ENCODE results near the gene MKNK1. TPM values are rescaled to one million over a fixed set of nuclear protein-coding genes. Genes with fewer than 3 reads are reported as not detected.
A peak's percentile ranks its signal among the peaks of the same experiment; 100 is the strongest.

The MKNK1 gene
- total RNA-seq, 2 donors from 2014 or later = 19.9 to 28.5 TPM

DNA sequence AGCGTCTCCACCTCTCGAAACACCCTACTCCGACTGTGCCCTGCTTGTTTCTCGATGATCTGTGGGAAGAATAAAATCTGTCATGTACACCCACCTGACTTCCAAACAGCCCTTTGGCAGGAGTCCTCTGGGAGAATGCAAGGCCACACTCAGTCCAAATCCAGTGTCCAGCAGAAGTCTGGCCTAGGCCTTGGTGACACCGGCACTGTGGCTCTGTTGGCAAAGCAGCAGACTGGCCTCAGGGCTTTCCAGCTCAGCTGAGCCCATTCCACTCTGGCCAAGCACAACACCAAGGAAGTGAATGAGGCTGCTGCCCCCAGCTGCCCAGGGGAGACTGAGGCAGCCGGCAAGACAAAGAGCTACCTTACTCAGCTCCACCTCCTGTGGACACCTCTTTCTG lies 27.5 kb downstream of the MKNK1 start:
- Mint-ChIP-seq H3K27ac (no peak overlapping the region), H3K4me3 (no peak overlapping the region), H3K36me3 (ENCODE audit: low read depth) (peaks cover 22% of the 10 kb centered on the region), H3K27me3 (ENCODE audit: insufficient read depth) (no peaks in the 10 kb centered on the region), H3K4me1 (peaks cover 16% of the 10 kb centered on the region), H3K9me3 (no peaks in the 10 kb centered on the region)
- TF ChIP-seq, protein P1, sequence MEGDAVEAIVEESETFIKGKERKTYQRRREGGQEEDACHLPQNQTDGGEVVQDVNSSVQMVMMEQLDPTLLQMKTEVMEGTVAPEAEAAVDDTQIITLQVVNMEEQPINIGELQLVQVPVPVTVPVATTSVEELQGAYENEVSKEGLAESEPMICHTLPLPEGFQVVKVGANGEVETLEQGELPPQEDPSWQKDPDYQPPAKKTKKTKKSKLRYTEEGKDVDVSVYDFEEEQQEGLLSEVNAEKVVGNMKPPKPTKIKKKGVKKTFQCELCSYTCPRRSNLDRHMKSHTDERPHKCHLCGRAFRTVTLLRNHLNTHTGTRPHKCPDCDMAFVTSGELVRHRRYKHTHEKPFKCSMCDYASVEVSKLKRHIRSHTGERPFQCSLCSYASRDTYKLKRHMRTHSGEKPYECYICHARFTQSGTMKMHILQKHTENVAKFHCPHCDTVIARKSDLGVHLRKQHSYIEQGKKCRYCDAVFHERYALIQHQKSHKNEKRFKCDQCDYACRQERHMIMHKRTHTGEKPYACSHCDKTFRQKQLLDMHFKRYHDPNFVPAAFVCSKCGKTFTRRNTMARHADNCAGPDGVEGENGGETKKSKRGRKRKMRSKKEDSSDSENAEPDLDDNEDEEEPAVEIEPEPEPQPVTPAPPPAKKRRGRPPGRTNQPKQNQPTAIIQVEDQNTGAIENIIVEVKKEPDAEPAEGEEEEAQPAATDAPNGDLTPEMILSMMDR (conservative IDR thresholded peaks at IDR 0.05) = no peak
- Histone ChIP-seq H3K36me3 (ENCODE audit: control insufficient read depth, insufficient read depth, low read length) (peaks cover 29% of the 10 kb centered on the region), H3K9ac (ENCODE audit: extremely low read depth, low read length, poor library complexity, severe bottlenecking) (no peak overlapping the region), H3K27me3 (ENCODE audit: control insufficient read depth, insufficient read depth, low read length, poor library complexity, severe bottlenecking) (no peaks in the 10 kb centered on the region), H3K9me3 (ENCODE audit: control insufficient read depth, low read length) (no peaks in the 10 kb centered on the region), H3K27ac (ENCODE audit: low read depth, low read length) (no peak overlapping the region), H3K4me3 (ENCODE audit: low read length) (no peak overlapping the region), H3K4me1 (ENCODE audit: control insufficient read depth, insufficient read depth, low read length) (peaks cover 8% of the 10 kb centered on the region)
- no peak for DNase-seq
- WGBS, 2 experiments (ENCODE audit: insufficient coverage in 1 of 2, insufficient read length in 1 of 2) = 77 to 100% methylated on average over 5 to 6 of the region's 6 CpGs

DNA sequence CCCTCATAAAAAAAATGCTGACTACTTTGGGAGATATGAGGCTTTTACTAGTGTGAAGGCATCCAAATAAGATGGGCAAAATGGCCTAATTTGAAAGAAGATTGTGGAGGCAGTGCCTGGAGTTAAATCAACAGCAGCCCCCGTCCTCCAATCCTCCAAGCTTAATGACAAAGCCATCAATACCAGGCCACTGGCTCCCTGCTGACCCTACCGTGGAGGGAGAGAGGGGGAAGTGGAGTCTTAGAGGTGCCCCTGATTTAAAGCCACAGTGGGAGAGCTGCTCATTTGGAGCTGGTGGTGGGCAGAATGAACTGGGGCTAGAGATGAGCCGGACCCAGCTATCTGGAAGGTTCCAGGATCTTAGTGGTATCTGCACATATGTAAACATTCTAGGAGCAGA lies 28.3 kb downstream of the MKNK1 start:
- WGBS, 2 experiments (ENCODE audit: insufficient coverage in 1 of 2, insufficient read length in 1 of 2) = 39 to 67% methylated on average over 1 to 3 of the region's 3 CpGs
- peak overlapping the region; percentile 11 for H3K27ac Mint-ChIP-seq
- Histone ChIP-seq H3K4me1 (ENCODE audit: control insufficient read depth, insufficient read depth, low read length) (peaks cover 8% of the 10 kb centered on the region), H3K9ac (ENCODE audit: extremely low read depth, low read length, poor library complexity, severe bottlenecking) (no peak overlapping the region), H3K27ac (ENCODE audit: low read depth, low read length) (no peak overlapping the region), H3K9me3 (ENCODE audit: control insufficient read depth, low read length) (no peaks in the 10 kb centered on the region), H3K36me3 (ENCODE audit: control insufficient read depth, insufficient read depth, low read length) (peaks cover 23% of the 10 kb centered on the region), H3K27me3 (ENCODE audit: control insufficient read depth, insufficient read depth, low read length, poor library complexity, severe bottlenecking) (no peaks in the 10 kb centered on the region), H3K4me3 (ENCODE audit: low read length) (no peak overlapping the region)
- TF ChIP-seq, protein P1 (conservative IDR thresholded peaks at IDR 0.05) = no peak
- DNase-seq = no peak
- peaks cover 16% of the 10 kb centered on the region for H3K4me1 Mint-ChIP-seq
- H3K36me3 Mint-ChIP-seq (ENCODE audit: low read depth) = peaks cover 17% of the 10 kb centered on the region
- no peaks in the 10 kb centered on the region for H3K9me3 Mint-ChIP-seq
- no peak overlapping the region for H3K4me3 Mint-ChIP-seq
- no peaks in the 10 kb centered on the region for H3K27me3 Mint-ChIP-seq (ENCODE audit: insufficient read depth)

DNA sequence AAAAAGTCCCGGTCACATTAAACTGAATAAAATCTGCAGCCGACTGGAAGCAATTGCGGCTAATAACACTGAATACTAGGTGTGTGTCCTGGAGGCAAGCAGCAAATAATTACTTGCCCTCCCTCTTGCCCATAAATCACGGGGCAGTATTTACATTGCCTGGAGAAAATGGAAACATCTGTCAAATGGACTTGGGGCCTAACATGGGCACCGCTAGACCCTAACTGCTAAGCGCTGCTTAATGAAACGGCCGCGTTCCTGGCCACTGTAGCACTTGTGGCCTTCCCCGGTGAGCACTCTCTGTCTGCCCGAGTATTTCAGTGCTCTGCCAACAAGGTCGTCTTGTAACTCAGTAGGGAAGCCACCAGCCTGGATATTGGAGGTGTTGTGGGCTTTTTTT lies 28.8 kb downstream of the MKNK1 start:
- 79 to 90% methylated on average over 9 to 12 of the region's 12 CpGs for WGBS, 2 experiments (ENCODE audit: insufficient coverage in 1 of 2, insufficient read length in 1 of 2)
- H3K4me3 ChIP-seq (ENCODE audit: low read length) = no peak overlapping the region

More for the DNA sequence above, 28.8 kb downstream of the MKNK1 start:
- Mint-ChIP-seq H3K4me1 (peaks cover 16% of the 10 kb centered on the region), H3K27me3 (ENCODE audit: insufficient read depth) (no peaks in the 10 kb centered on the region), H3K4me3 (no peak overlapping the region), H3K9me3 (no peaks in the 10 kb centered on the region), H3K27ac (peak overlapping the region; percentile 11), H3K36me3 (ENCODE audit: low read depth) (peaks cover 12% of the 10 kb centered on the region)
- no peaks in the 10 kb centered on the region for H3K9me3 ChIP-seq (ENCODE audit: control insufficient read depth, low read length)
- peaks cover 8% of the 10 kb centered on the region for H3K4me1 ChIP-seq (ENCODE audit: control insufficient read depth, insufficient read depth, low read length)
- DNase-seq = no peak
- TF ChIP-seq, protein P1 (conservative IDR thresholded peaks at IDR 0.05) = no peak
- H3K36me3 ChIP-seq (ENCODE audit: control insufficient read depth, insufficient read depth, low read length) = peaks cover 18% of the 10 kb centered on the region
- no peaks in the 10 kb centered on the region for H3K27me3 ChIP-seq (ENCODE audit: control insufficient read depth, insufficient read depth, low read length, poor library complexity, severe bottlenecking)
- no peak overlapping the region for H3K9ac ChIP-seq (ENCODE audit: extremely low read depth, low read length, poor library complexity, severe bottlenecking)
- H3K27ac ChIP-seq (ENCODE audit: low read depth, low read length) = no peak overlapping the region
